Left lung (tissue), 10 donors: ENCODE measurements around the gene CFTR. TPM values are rescaled to one million over a fixed set of nuclear protein-coding genes. Genes with fewer than 3 reads are reported as not detected.

Experiments
- ATAC-seq: fragments of 200-7000 bp; cut with Tn5 transposase; one replicate; pipeline ENCODE4 v1.9.1; 2020; ENCODE audit warnings: moderate library complexity
- DNase-seq, 4 donors: peaks; one replicate each; pipeline ENCODE4 v3.0.0-alpha.2; 2013 to 2020
- H3K27ac ChIP-seq, 2 donors: fragments of 200-600 bp; sonication (generic) in 1 of 2; one replicate each; pipeline versions ENCODE4 v1.5.0 to v1.8.0; 2020 to 2021
- H3K27me3 ChIP-seq, 2 donors: fragments of 200-600 bp; sonication (generic) in 1 of 2; one replicate each; pipeline versions ENCODE4 v1.5.0 to v1.8.0; 2020 to 2021
- H3K36me3 ChIP-seq, 2 donors: fragments of 200-600 bp; sonication (generic) in 1 of 2; one replicate each; pipeline versions ENCODE4 v1.5.0 to v1.8.0; 2020 to 2021
- H3K4me1 ChIP-seq, 2 donors: fragments of 200-600 bp; one replicate each; pipeline ENCODE4 v1.8.0; 2021
- H3K4me3 ChIP-seq, 2 donors: fragments of 200-600 bp; sonication (generic) in 1 of 2; one replicate each; pipeline versions ENCODE4 v1.5.0 to v1.8.0; 2020 to 2021; ENCODE audit warnings: mild to moderate bottlenecking in 1 of 2
- H3K9me3 ChIP-seq, 2 donors: fragments of 200-600 bp; sonication (generic) in 1 of 2; one replicate each; pipeline versions ENCODE4 v1.5.0 to v1.8.0; 2020 to 2021
- intact Hi-C, 2 donors: fragments of 100-400 bp; cut with DNase I; formaldehyde crosslinking; loops; one replicate each; pipeline versions ENCODE4 v1.11.2 to v1.14.2; 2022
- polyA plus RNA-seq, 6 donors: library from polyadenylated mRNA; unstranded; fragments of 120-200 nt; gene quantifications; one replicate each; pipeline ENCODE4 v1.2.1, GENCODE V29; 2013; ENCODE audit not compliant: insufficient read length in 6 of 6
- total RNA-seq, 2 donors: library from RNA; stranded (reverse); fragmentation: NEBNext Ultra II Directional; extraction: Animal tissue kit (Norgen Biotek cat#: 25700); gene quantifications; one replicate each; pipeline ENCODE4 v1.2.1, GENCODE V29; 2021
- TF ChIP-seq, protein P1 (sequence below), 2 donors: fragments of 200-600 bp; sonication (generic) in 1 of 2; IDR thresholded peaks; one replicate each; pipeline versions ENCODE4 v1.5.0 to v1.8.0; 2021; ENCODE audit warnings: antibody characterized with exemption in 2 of 2
- donor health status: DM: no; HTN: yes; CAD: no.
- donor health status: DM: no; HTN: no; CAD: no.

CFTR gene
- total and polyA plus RNA-seq, 8 donors = 15.4 to 40.6 (median 31.2) TPM

DNA sequence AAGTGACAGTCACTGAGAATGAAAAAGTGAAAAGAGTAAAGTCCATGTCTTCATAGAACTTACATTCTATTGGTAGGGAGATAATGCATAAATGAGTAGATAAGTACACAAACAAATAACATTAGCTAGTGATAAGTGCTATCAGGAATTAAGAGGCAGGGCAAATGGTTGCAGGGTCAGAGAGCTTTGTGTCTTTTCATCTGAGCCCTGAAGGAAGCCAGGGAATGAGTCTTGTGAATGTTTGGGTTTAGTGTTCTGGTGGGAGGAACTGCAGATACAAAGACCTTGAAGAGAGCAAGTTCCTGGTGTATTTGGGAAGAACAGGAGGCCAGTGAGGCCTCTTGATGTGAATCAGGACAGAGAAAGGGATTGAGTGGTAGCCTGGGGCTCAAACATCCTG lies 209.6 kb downstream of the CFTR start:
- no peak for DNase-seq
- H3K4me1 ChIP-seq = no peaks in the 10 kb centered on the region
- H3K9me3 ChIP-seq = no peaks in the 10 kb centered on the region
- no peaks in the 10 kb centered on the region for H3K36me3 ChIP-seq
- no peak overlapping the region for H3K27ac ChIP-seq
- H3K27me3 ChIP-seq = no peaks in the 10 kb centered on the region
- intact Hi-C loops = no loop called here
- H3K4me3 ChIP-seq = no peak overlapping the region
- TF ChIP-seq, protein P1, sequence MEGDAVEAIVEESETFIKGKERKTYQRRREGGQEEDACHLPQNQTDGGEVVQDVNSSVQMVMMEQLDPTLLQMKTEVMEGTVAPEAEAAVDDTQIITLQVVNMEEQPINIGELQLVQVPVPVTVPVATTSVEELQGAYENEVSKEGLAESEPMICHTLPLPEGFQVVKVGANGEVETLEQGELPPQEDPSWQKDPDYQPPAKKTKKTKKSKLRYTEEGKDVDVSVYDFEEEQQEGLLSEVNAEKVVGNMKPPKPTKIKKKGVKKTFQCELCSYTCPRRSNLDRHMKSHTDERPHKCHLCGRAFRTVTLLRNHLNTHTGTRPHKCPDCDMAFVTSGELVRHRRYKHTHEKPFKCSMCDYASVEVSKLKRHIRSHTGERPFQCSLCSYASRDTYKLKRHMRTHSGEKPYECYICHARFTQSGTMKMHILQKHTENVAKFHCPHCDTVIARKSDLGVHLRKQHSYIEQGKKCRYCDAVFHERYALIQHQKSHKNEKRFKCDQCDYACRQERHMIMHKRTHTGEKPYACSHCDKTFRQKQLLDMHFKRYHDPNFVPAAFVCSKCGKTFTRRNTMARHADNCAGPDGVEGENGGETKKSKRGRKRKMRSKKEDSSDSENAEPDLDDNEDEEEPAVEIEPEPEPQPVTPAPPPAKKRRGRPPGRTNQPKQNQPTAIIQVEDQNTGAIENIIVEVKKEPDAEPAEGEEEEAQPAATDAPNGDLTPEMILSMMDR (IDR thresholded peaks at IDR 0.05) = no peak
- ATAC-seq = no peak

DNA sequence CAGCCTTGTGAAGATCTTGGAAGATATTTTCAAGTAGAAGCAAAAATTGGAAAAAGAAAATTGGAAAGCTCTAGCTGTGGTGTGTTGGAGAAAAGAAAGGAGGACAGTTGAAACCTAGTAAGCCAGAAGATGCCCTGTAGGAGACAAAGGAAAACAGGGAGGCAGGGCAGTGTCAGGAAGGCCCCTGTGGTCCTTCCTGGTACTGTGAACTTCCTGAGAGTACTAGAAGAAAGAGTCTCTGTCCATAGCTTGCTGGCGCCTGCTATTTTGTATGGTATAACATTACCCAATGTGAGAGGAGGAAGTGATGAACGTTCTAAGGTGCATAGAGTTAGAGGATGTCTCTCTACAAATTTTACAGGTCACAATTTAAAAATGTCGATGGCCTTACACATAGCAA lies 210.3 kb downstream of the CFTR start:
- H3K36me3 ChIP-seq = no peaks in the 10 kb centered on the region
- intact Hi-C loops = no loop called here
- no peaks in the 10 kb centered on the region for H3K4me1 ChIP-seq
- DNase-seq (no peak), ATAC-seq (no peak)
- TF ChIP-seq, protein P1 (IDR thresholded peaks at IDR 0.05) = no peak
- no peak overlapping the region for H3K4me3 ChIP-seq
- H3K9me3 ChIP-seq = no peaks in the 10 kb centered on the region
- H3K27me3 ChIP-seq = no peaks in the 10 kb centered on the region
- no peak overlapping the region for H3K27ac ChIP-seq

DNA sequence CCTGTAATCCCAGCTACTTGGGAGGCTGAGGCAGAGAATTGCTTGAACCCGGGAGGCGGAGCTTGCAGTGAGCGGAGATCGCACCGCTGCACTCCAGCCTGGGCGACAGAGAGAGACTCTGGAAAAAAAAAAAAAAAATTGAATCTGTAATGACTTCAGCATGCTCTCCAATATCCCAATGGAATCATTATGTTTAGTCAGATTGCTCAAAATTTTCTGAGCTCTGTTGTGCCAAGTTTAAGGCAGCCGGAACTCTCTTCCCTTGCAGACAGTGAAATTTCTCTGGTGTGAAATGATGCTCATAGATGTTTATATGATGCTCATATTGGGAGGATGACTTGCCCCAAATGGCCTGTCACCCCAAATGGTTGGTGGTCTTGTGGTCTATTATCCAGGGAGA lies 212.5 kb downstream of the CFTR start:
- DNase-seq (no peak), ATAC-seq (no peak)
- intact Hi-C loops = no loop called here
- TF ChIP-seq, protein P1 (IDR thresholded peaks at IDR 0.05) = no peak
- no peaks in the 10 kb centered on the region for H3K27me3 ChIP-seq
- H3K27ac ChIP-seq = no peak overlapping the region
- no peak overlapping the region for H3K4me3 ChIP-seq
- H3K9me3 ChIP-seq = no peaks in the 10 kb centered on the region
- no peaks in the 10 kb centered on the region for H3K4me1 ChIP-seq
- no peaks in the 10 kb centered on the region for H3K36me3 ChIP-seq

DNA sequence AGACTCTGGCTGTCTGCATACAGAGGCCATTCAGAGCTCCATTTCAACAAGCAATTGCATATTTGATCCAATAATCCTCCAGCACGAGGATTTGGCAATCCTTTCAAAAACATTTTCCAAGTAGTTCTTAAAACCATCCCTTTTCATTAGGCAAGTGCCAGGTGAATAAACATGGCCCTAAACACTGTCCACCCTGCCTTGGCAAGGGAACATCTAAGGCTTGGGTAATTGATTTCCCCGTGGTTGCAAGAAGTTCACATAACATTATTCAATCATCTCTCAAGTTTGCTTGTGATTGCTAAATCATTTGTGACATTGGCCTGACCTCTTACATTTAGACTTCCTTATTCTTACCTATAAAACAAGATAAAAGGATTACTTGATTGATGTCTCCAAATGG lies 218.2 kb downstream of the CFTR start:
- TF ChIP-seq, protein P1 (IDR thresholded peaks at IDR 0.05) = no peak
- ATAC-seq (peak; percentile 78), DNase-seq (no peak)
- no peaks in the 10 kb centered on the region for H3K4me1 ChIP-seq
- intact Hi-C loops = no loop called here
- no peak overlapping the region for H3K4me3 ChIP-seq
- no peak overlapping the region for H3K27ac ChIP-seq
- H3K36me3 ChIP-seq = no peaks in the 10 kb centered on the region
- no peaks in the 10 kb centered on the region for H3K27me3 ChIP-seq
- no peaks in the 10 kb centered on the region for H3K9me3 ChIP-seq

DNA sequence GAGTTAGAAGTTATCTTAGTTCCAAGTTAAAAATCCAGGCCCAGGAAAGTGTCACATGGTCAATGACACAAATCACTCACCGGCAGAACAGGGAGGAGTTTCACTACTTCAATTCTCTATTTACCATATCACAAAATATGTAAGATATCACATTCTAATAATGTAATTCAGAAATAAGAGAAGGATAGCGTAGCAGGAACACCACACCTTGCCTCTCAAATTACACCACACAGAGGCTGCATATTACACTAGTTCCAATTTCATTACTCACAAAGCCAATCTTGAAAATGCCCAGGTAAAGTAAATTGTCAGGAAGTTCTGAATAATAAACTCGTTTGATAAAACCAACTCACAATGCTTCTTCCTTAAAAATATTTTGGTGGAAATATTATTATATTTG lies 224.2 kb downstream of the CFTR start:
- H3K27ac ChIP-seq = no peak overlapping the region
- DNase-seq = no peak
- intact Hi-C loops = no loop called here
- no peak overlapping the region for H3K4me3 ChIP-seq
- TF ChIP-seq, protein P1 (IDR thresholded peaks at IDR 0.05) = no peak
- H3K9me3 ChIP-seq = no peaks in the 10 kb centered on the region
- no peaks in the 10 kb centered on the region for H3K36me3 ChIP-seq
- ATAC-seq = peak; percentile 26
- H3K27me3 ChIP-seq = no peaks in the 10 kb centered on the region
- no peaks in the 10 kb centered on the region for H3K4me1 ChIP-seq
